A673 (cell line): Measurements from ENCODE around the gene FAM124A.

Experiments used
- EZH2 ChIP-seq: fragments of 200-600 bp; sonication (generic); IDR thresholded peaks from 2 replicates; pipeline ENCODE4 v1.6.1; 2017; ENCODE audit warnings: borderline replicate concordance, low read depth, mild to moderate bottlenecking, mixed read lengths, antibody characterized with exemption, low read length; ENCODE audit not compliant: poor library complexity, severe bottlenecking
- TF ChIP-seq, protein P1 (sequence below): fragments of 300-800, 200-600 bp; sonication (generic); conservative IDR thresholded peaks from 2 replicates; pipeline ENCODE4 v1.5.1; 2017; ENCODE audit warnings: low read depth, mild to moderate bottlenecking, antibody characterized with exemption, low read length, moderate library complexity, mixed read lengths

DNA sequence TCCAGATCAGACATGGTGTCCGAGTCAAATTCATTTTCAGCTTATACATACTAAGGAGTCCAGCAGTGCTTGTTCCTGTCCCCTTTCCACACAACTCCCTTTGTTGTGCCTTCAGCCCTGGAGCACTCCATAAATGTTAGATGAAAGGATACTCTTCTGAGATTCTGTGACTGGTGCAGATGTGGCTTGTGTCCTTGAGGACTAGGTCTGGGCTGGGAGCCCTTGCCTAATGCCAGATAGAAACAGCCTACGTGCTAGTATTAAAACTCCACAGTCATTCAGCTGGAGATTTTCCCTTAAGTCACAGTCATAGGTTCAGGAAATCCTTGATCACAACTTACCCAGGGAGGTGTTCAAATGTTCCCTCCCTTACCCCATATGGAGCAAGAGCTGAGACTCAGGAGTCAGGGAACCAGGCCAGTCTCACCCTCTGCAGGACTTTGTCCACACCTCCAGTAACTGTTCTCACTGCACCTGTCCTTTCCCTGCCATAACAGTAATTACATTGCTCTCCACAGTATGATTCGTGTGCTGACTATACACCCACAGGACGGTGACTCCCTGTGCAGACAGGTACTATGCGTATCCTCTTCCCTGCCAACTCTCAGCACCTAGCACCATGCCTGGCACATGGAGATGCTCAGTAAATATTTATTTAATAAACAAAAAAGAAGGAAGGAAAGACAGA is 101.8 kb downstream of the FAM124A start:
- no peak for TF ChIP-seq EZH2
- TF ChIP-seq, protein P1, sequence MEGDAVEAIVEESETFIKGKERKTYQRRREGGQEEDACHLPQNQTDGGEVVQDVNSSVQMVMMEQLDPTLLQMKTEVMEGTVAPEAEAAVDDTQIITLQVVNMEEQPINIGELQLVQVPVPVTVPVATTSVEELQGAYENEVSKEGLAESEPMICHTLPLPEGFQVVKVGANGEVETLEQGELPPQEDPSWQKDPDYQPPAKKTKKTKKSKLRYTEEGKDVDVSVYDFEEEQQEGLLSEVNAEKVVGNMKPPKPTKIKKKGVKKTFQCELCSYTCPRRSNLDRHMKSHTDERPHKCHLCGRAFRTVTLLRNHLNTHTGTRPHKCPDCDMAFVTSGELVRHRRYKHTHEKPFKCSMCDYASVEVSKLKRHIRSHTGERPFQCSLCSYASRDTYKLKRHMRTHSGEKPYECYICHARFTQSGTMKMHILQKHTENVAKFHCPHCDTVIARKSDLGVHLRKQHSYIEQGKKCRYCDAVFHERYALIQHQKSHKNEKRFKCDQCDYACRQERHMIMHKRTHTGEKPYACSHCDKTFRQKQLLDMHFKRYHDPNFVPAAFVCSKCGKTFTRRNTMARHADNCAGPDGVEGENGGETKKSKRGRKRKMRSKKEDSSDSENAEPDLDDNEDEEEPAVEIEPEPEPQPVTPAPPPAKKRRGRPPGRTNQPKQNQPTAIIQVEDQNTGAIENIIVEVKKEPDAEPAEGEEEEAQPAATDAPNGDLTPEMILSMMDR = no peak
